Right lobe of liver (tissue), 4 donors: ENCODE measurements around the gene SVIL.

ENCODE experiments used
- POLR2A ChIP-seq: fragments of 450-650 bp; IDR thresholded peaks from one replicate; pipeline ENCODE4 v1.6.1; 2017; ENCODE audit warnings: antibody characterized with exemption, mild to moderate bottlenecking
- TF ChIP-seq, protein P1 (sequence below), 4 donors: fragments of 200-600 bp in 3 of 4; fragments of 450-650 bp in 1 of 4; IDR thresholded peaks; one replicate each; pipeline versions ENCODE4 v1.5.1 to v1.8.0; 2016 to 2022; ENCODE audit warnings: antibody characterized with exemption in 4 of 4, mild to moderate bottlenecking in 2 of 4
- donor health status: DM: no; HTN: no; CAD: no.
- donor health status: DM: no; HTN: no; CAD: no.
- donor health status: DM: no; HTN: yes; CAD: no.

GRCh38 chr10:29495366-29495765, 139.4 kb downstream of the SVIL start:
- TF ChIP-seq, protein P1, sequence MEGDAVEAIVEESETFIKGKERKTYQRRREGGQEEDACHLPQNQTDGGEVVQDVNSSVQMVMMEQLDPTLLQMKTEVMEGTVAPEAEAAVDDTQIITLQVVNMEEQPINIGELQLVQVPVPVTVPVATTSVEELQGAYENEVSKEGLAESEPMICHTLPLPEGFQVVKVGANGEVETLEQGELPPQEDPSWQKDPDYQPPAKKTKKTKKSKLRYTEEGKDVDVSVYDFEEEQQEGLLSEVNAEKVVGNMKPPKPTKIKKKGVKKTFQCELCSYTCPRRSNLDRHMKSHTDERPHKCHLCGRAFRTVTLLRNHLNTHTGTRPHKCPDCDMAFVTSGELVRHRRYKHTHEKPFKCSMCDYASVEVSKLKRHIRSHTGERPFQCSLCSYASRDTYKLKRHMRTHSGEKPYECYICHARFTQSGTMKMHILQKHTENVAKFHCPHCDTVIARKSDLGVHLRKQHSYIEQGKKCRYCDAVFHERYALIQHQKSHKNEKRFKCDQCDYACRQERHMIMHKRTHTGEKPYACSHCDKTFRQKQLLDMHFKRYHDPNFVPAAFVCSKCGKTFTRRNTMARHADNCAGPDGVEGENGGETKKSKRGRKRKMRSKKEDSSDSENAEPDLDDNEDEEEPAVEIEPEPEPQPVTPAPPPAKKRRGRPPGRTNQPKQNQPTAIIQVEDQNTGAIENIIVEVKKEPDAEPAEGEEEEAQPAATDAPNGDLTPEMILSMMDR (IDR thresholded peaks at IDR 0.05) = no peak
- no peak for TF ChIP-seq POLR2A
